K562 (cell line): ENCODE measurements around the gene CXXC1. TPM values are rescaled to one million over a fixed set of nuclear protein-coding genes. Genes with fewer than 3 reads are reported as not detected.
A peak's percentile ranks its signal among the peaks of the same experiment; 100 is the strongest.

Source experiments
- ARID4B ChIP-seq: sonication (generic); formaldehyde crosslinking; IDR thresholded peaks from 2 replicates; pipeline ENCODE4 v1.8.0; 2022; ENCODE audit warnings: mild to moderate bottlenecking, missing genetic modification reagents
- CC2D1A ChIP-seq: fragments of 450-650 bp; IDR thresholded peaks from 2 replicates; pipeline ENCODE4 v1.6.1; 2017; ENCODE audit warnings: mild to moderate bottlenecking
- CREM ChIP-seq: IDR thresholded peaks from 2 replicates; pipeline ENCODE4 v1.6.1; 2014; ENCODE audit warnings: antibody characterized with exemption, low read depth
- FOXO4 ChIP-seq: fragments of 450-650 bp; formaldehyde crosslinking; IDR thresholded peaks from 2 replicates; pipeline ENCODE4 v1.4.0; 2020; ENCODE audit warnings: mild to moderate bottlenecking, moderate library complexity
- KAT7 ChIP-seq: sonication (generic); formaldehyde crosslinking; IDR thresholded peaks from 2 replicates; pipeline ENCODE4 v1.8.0; 2022; ENCODE audit warnings: missing genetic modification reagents, mild to moderate bottlenecking, borderline replicate concordance
- MCM7 ChIP-seq, 2 experiments: fragments of 450-650 bp; IDR thresholded peaks; 2 replicates each; pipeline ENCODE4 v1.6.1; 2016 to 2018
- SMAD3 ChIP-seq: fragments of 450-650 bp; formaldehyde crosslinking; conservative IDR thresholded peaks from 2 replicates; pipeline ENCODE4 v1.4.0; 2020; ENCODE audit warnings: mild to moderate bottlenecking
- SRF ChIP-seq, 2 experiments: fragments of 250-450, 450-650 bp in 1 of 2; sonication (Bioruptor Pico) in 1 of 2; sonication (generic) in 1 of 2; formaldehyde crosslinking; IDR thresholded peaks; 2 replicates each; pipeline versions ENCODE4 v1.5.0 to v1.5.1; 2020 to 2022; ENCODE audit warnings: mild to moderate bottlenecking in 1 of 2, missing genetic modification reagents in 1 of 2
- STAG1 ChIP-seq: sonication (generic); formaldehyde crosslinking; IDR thresholded peaks from 2 replicates; pipeline ENCODE4 v1.5.0; 2020; ENCODE audit warnings: missing genetic modification reagents, borderline replicate concordance
- TCF7L2 ChIP-seq: fragments of 150-350 bp; IDR thresholded peaks from 2 replicates; pipeline ENCODE4 v1.6.1; 2016; ENCODE audit warnings: low read depth, mild to moderate bottlenecking, low read length, moderate library complexity
- XRCC3 ChIP-seq: fragments of 450-650 bp; IDR thresholded peaks from 2 replicates; pipeline ENCODE4 v1.6.1; 2017; ENCODE audit warnings: mild to moderate bottlenecking, moderate library complexity
- ZNF318 ChIP-seq, 2 experiments: fragments of 450-650 bp; IDR thresholded peaks; 2 replicates each; pipeline ENCODE4 v1.6.1; 2016; ENCODE audit warnings: mild to moderate bottlenecking in 2 of 2, borderline replicate concordance in 1 of 2, low read depth in 1 of 2, moderate library complexity in 1 of 2
- ZNF324 ChIP-seq: fragments of 250-450 bp; sonication (Bioruptor Pico); IDR thresholded peaks from 2 replicates; pipeline ENCODE4 v1.4.0; 2020; ENCODE audit warnings: mild to moderate bottlenecking
- ZNF696 ChIP-seq: fragments of 250-450 bp; sonication (Bioruptor Pico); conservative IDR thresholded peaks from 2 replicates; pipeline ENCODE4 v1.4.0; 2020; ENCODE audit warnings: mild to moderate bottlenecking, moderate library complexity
- polyA plus RNA-seq, 8 experiments: library from polyadenylated mRNA; depleted of rRNA in 4 of 8; stranded (reverse) in 5 of 8; unstranded in 3 of 8; fragments of >200 nt; fragmentation: Nextera tagmentation in 2 of 8; fragmentation: Illumina TruSeq in 1 of 8; extraction: Ambion mirVana in 2 of 8; extraction: Trizol in 1 of 8; gene quantifications; 2 replicates each; pipeline versions ENCODE4 v1.2.1 to v1.2.3, GENCODE V29; 2011 to 2014; ENCODE audit warnings: inconsistent platforms in 1 of 8, missing spikeins in 1 of 8
- total RNA-seq, 7 experiments: library from RNA; depleted of rRNA in 6 of 7; stranded (reverse); fragments of >200 nt in 6 of 7; fragmentation: Illumina TruSeq in 2 of 7; extraction: Trizol in 2 of 7; gene quantifications; 2 replicates each; pipeline versions ENCODE4 v1.2.1 to v1.2.3, GENCODE V29; 2011 to 2021; ENCODE audit warnings: low replicate concordance in 1 of 7

The CXXC1 gene
- total and polyA plus RNA-seq, 9 of the 15 experiments (the other 6 are each of a cell fraction or from before 2014, with no cell fraction given) = 3.4 to 81.0 (median 34.1) TPM

GRCh38 chr18:50281295-50281971 lies 6.1 kb downstream of the CXXC1 start, which contains the start of gene MBD1 (continued):
- TF ChIP-seq ARID4B (CRISPR knock-in tag) (peak; percentile 72; the same call in 1 of the 2 replicates), XRCC3 (no peak), ZNF318 (IDR thresholded peaks at IDR 0.05; ENCODE audit: borderline replicate concordance in 1 of 2, low read depth in 1 of 2) (no peak), FOXO4 (CRISPR knock-in tag) (no peak), CREM (peak; percentile 63; the same call in 1 of the 2 replicates), CC2D1A (no peak), KAT7 (CRISPR knock-in tag) (no peak; the same call in 1 of the 2 replicates), STAG1 (CRISPR knock-in tag) (no peak), SMAD3 (no peak), ZNF324 (CRISPR knock-in tag) (no peak), ZNF696 (CRISPR knock-in tag) (no peak), SRF (CRISPR knock-in tag; IDR thresholded peaks at IDR 0.05) (peak in 1 of 2 experiments; percentile 89; a peak in 2 of 4 replicates), TCF7L2 (no peak), MCM7 (IDR thresholded peaks at IDR 0.05) (no peak)
